Measurements from ENCODE around the gene ZRANB3. TPM values are rescaled to one million over a fixed set of nuclear protein-coding genes. Genes with fewer than 3 reads are reported as not detected.
A peak's percentile ranks its signal among the peaks of the same experiment; 100 is the strongest.

The ZRANB3 gene
- polyA plus RNA-seq, 1 experiment: 3.3 TPM

- POLR2A ChIA-PET: no interaction called here
- no peak overlapping the region for H3K4me3 ChIP-seq (ENCODE audit: low read depth, low read length)
- CTCF ChIA-PET: no interaction called here
- H3K36me3 ChIP-seq (ENCODE audit: control insufficient read depth, insufficient read depth, low read length): no peaks in the 10 kb centered on the region
- no peak for TF ChIP-seq CTCF (IDR thresholded peaks at IDR 0.05; ENCODE audit: insufficient read depth, low read depth, low read length)
- DNase-seq (ENCODE audit: low read depth): no peak
- H3K27me3 ChIP-seq (ENCODE audit: control insufficient read depth, insufficient read depth, low read length): no peaks in the 10 kb centered on the region
These were observed 285.9 kb downstream of the ZRANB3 start for GRCh38 chr2:135245071-135245470.

GRCh38 chr2:135238651-135239050 is 292.4 kb downstream of the ZRANB3 start:
- H3K4me3 ChIP-seq (ENCODE audit: low read depth, low read length): no peak overlapping the region
- POLR2A ChIA-PET: no interaction called here
- CTCF ChIA-PET: no interaction called here
- H3K27me3 ChIP-seq (ENCODE audit: control insufficient read depth, insufficient read depth, low read length): no peaks in the 10 kb centered on the region
- no peak for DNase-seq (ENCODE audit: low read depth)
- TF ChIP-seq CTCF (IDR thresholded peaks at IDR 0.05; ENCODE audit: insufficient read depth, low read depth, low read length): no peak
- no peaks in the 10 kb centered on the region for H3K36me3 ChIP-seq (ENCODE audit: control insufficient read depth, insufficient read depth, low read length)

- CTCF ChIA-PET: interaction anchor here (0.5 to 1.2 kb wide), 3 partner anchors 22 to 1200 kb away, joined by 3 to 4 read pairs (median 3); no protein-coding TSS in a partner anchor
- Histone ChIP-seq H3K36me3 (ENCODE audit: control insufficient read depth, insufficient read depth, low read length) (no peaks in the 10 kb centered on the region), H3K27me3 (ENCODE audit: control insufficient read depth, insufficient read depth, low read length) (no peaks in the 10 kb centered on the region), H3K4me3 (ENCODE audit: low read depth, low read length) (no peak overlapping the region)
- DNase-seq (ENCODE audit: low read depth): no peak
- no peak for TF ChIP-seq CTCF (IDR thresholded peaks at IDR 0.05; ENCODE audit: insufficient read depth, low read depth, low read length)
- POLR2A ChIA-PET: no interaction called here
These were observed 300.9 kb downstream of the ZRANB3 start for GRCh38 chr2:135230150-135230549.

DNA sequence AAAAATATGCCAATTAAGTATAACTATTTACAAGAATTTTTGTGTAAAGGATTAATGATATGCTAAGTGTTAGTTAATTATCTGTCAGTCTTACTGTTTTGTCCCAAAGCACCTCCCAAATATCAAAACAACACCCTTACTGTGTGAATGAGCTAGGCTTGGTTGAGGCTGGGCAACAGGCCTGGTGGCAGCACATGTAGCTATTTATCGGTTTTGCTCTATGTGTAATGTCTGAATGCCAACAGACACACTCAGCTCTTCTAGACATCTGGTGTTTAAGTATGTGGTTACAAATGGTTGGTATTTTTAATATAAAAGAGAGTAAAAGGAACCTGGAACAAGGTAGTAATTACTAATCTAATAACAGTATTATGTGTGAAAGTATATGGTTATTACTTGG is 303.6 kb downstream of the ZRANB3 start:
- ChIA-PET POLR2A (no interaction called here), CTCF (no interaction called here)
- no peak for TF ChIP-seq CTCF (IDR thresholded peaks at IDR 0.05; ENCODE audit: insufficient read depth, low read depth, low read length)
- no peak overlapping the region for H3K4me3 ChIP-seq (ENCODE audit: low read depth, low read length)
- H3K27me3 ChIP-seq (ENCODE audit: control insufficient read depth, insufficient read depth, low read length): no peaks in the 10 kb centered on the region
- H3K36me3 ChIP-seq (ENCODE audit: control insufficient read depth, insufficient read depth, low read length): no peaks in the 10 kb centered on the region
- peak; percentile 26 for DNase-seq (ENCODE audit: low read depth)

GRCh38 chr2:135226961-135227360 is 304.1 kb downstream of the ZRANB3 start:
- no peak for TF ChIP-seq CTCF (IDR thresholded peaks at IDR 0.05; ENCODE audit: insufficient read depth, low read depth, low read length)
- Histone ChIP-seq H3K4me3 (ENCODE audit: low read depth, low read length) (no peak overlapping the region), H3K27me3 (ENCODE audit: control insufficient read depth, insufficient read depth, low read length) (no peaks in the 10 kb centered on the region), H3K36me3 (ENCODE audit: control insufficient read depth, insufficient read depth, low read length) (no peaks in the 10 kb centered on the region)
- POLR2A ChIA-PET: no interaction called here
- CTCF ChIA-PET: no interaction called here
- peak; percentile 68 for DNase-seq (ENCODE audit: low read depth)

Measured in BJ (cell line).